ENCODE measurements around the gene KBTBD4.
"Not testable (repeated sequence)": the region's sequence is repeated elsewhere in the genome, so short reads cannot be mapped to it uniquely, and the experiment has no call there.

KBTBD4 gene

GRCh38 chr11:47526032-47526431 lies 52.7 kb downstream of the KBTBD4 start:
- not testable (repeated sequence) for DNase-seq (ENCODE audit: low read depth in 3 of 3)

- no peak for DNase-seq (ENCODE audit: low read depth in 3 of 3)
Observed at GRCh38 chr11:47524291-47524874, 54.4 kb downstream of the KBTBD4 start.

GRCh38 chr11:47523490-47524225 lies 55.1 kb downstream of the KBTBD4 start:
- DNase-seq (ENCODE audit: low read depth in 3 of 3), result no peak
